Fibroblast of skin of right biceps (primary cell): ENCODE results near the gene UBE3B.
A peak's percentile ranks its signal among the peaks of the same experiment; 100 is the strongest.
"Not testable (repeated sequence)": the region's sequence is repeated elsewhere in the genome, so short reads cannot be mapped to it uniquely, and the experiment has no call there.

Source experiments
- DNase-seq: peaks from one replicate; pipeline ENCODE4 v3.0.0-alpha.2; 2013

Gene UBE3B, protein sequence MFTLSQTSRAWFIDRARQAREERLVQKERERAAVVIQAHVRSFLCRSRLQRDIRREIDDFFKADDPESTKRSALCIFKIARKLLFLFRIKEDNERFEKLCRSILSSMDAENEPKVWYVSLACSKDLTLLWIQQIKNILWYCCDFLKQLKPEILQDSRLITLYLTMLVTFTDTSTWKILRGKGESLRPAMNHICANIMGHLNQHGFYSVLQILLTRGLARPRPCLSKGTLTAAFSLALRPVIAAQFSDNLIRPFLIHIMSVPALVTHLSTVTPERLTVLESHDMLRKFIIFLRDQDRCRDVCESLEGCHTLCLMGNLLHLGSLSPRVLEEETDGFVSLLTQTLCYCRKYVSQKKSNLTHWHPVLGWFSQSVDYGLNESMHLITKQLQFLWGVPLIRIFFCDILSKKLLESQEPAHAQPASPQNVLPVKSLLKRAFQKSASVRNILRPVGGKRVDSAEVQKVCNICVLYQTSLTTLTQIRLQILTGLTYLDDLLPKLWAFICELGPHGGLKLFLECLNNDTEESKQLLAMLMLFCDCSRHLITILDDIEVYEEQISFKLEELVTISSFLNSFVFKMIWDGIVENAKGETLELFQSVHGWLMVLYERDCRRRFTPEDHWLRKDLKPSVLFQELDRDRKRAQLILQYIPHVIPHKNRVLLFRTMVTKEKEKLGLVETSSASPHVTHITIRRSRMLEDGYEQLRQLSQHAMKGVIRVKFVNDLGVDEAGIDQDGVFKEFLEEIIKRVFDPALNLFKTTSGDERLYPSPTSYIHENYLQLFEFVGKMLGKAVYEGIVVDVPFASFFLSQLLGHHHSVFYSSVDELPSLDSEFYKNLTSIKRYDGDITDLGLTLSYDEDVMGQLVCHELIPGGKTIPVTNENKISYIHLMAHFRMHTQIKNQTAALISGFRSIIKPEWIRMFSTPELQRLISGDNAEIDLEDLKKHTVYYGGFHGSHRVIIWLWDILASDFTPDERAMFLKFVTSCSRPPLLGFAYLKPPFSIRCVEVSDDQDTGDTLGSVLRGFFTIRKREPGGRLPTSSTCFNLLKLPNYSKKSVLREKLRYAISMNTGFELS

DNA sequence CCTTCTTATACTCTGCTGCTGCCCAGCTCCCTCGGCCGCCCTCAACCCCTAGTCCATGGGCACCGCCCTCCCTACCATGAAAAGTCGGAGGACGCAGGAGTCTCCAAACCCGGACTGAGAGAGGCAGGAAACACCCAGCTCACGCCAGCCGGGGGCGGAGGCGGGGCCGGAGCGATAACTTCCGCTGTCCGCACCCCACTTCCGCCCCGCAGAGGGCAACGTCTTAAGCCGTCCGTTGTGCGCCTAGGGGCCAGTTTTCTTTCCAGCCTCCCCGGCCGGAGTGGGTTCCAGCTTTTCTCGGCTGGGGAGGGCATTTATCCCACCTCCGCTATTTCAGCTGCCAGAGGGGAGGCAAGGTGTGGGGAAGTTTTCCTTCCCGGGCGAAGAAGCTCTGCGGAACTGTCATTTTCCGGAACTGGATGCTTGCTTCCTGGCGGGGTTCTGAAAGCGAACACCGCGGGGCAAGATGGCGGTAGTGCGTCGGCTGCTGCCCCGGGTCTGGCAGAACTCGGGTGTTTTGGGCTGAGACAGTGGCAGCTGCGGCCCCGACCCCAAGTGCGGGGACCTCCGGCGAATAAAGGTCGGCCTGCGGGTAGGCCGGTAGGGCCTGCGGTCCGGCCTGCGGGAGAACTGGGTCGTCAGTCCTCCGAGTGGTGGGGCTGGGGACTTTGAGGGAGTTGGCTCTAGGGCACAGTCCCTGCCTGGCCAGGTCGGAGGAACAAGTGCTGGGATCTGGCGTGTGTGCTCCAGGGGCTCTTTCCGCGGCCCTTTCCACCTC is at the start of gene UBE3B, which contains the start of gene KCTD10:
UBE3B (plus strand) TSS at position 450 of the 778 bp plus-strand sequence. CDS start 5,918 bp downstream, outside the sequence.
KCTD10 (minus strand) TSS at position 116 of the 778 bp plus-strand sequence; CDS start at position 78, 38 bp downstream.
- DNase-seq: peak; percentile 91

DNA sequence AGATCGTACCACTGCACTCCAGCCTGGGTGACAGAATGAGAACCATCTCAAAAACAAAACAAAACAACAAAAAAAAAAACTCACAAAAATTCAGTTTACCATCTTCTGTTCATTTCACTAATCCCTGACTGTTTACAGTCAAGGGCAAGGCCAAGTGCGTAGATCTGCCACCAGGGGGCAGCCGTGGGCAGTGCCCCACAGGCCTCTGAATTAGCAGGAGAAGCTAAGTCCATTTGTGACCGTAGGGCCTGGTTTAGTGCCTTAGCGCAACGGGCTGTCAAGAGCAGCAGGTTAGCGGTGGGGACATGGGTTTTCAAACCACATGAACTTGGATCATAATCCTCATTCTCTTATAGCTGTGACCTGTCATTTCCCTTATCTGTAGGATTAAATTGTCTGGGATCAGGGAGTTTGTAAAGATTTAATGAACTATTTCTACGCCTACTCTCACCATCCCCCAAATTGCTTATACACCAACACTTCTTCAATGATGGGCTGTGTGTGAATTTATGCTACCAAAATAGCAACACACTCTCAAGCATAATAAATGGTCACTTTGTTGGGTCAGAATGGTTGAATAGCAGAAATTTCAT is 49.3 kb upstream of the UBE3B start:
- DNase-seq: peak; percentile 69

- not testable (repeated sequence) for DNase-seq
Measured at GRCh38 chr12:109428804-109429203, 48.6 kb upstream of the UBE3B start.

DNA sequence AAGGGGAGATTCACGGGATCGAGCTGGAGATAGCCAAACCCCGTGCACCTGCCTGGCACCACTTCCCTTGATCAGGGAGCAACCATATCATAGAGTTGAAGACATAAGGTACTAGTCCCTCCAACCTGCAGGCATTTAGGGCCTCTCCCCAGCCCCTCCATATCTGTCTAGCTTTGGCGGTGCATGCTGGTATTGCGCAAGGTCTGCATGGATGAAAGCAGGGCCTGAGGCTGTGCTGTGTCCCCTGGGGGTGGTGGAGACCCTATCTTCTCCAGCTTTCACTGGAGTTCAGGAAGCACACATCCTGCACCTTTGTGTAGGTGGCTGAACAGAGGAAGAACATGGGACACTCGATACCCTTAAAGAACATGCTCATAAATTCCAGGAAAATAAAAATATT is 47.2 kb upstream of the UBE3B start:
- DNase-seq: no peak

- no peak for DNase-seq
Measured at GRCh38 chr12:109432431-109432830, 45.0 kb upstream of the UBE3B start.

GRCh38 chr12:109432842-109433304 is 44.6 kb upstream of the UBE3B start:
- DNase-seq: peak; percentile 69

DNA sequence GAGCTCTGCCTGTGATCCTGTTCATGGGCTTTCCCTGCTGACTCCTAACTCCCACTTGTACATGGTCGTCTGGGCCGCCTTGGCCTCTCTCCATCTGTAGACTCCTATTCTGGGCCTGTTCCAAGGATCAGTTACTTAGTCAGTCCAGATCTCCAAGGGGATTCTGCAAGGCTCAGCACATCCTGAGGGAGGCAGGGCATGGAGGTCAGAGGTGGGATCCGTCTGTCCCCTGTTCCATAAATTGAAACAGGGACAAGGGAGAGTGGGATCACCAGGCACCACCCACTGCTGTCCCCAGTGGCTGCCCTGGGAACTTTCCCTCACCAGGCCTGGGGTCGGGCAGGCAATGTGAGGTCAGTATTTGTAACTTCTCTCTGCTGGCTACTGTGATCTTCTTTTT is 43.8 kb upstream of the UBE3B start:
- DNase-seq: no peak

- no peak for DNase-seq
Measured at GRCh38 chr12:109434582-109434981, 42.9 kb upstream of the UBE3B start.

GRCh38 chr12:109435428-109436187 is 41.8 kb upstream of the UBE3B start:
- no peak for DNase-seq

GRCh38 chr12:109436188-109436560 is 41.3 kb upstream of the UBE3B start:
- DNase-seq: peak; percentile 43

DNA sequence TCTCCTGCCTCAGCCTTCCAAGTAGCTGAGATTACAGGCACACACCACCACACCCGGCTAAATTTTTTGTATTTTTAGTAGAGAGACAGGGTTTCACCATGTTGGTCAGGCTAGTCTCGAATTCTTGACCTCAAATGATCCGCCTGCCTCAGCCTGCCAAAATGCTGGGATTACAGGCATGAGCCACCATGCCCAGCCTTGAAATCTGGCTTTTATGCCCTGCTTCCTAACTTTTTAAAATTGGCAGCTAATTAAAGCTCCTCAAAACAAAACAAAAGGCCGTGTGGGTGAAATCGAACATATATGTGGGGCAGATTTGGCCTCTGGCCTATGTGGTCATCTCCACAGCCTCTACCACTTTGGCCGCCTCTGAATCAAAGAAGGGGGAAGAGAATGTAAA is 38.3 kb upstream of the UBE3B start:
- no peak for DNase-seq

- DNase-seq: not testable (repeated sequence)
Measured at GRCh38 chr12:109439951-109440350, 37.5 kb upstream of the UBE3B start.

DNA sequence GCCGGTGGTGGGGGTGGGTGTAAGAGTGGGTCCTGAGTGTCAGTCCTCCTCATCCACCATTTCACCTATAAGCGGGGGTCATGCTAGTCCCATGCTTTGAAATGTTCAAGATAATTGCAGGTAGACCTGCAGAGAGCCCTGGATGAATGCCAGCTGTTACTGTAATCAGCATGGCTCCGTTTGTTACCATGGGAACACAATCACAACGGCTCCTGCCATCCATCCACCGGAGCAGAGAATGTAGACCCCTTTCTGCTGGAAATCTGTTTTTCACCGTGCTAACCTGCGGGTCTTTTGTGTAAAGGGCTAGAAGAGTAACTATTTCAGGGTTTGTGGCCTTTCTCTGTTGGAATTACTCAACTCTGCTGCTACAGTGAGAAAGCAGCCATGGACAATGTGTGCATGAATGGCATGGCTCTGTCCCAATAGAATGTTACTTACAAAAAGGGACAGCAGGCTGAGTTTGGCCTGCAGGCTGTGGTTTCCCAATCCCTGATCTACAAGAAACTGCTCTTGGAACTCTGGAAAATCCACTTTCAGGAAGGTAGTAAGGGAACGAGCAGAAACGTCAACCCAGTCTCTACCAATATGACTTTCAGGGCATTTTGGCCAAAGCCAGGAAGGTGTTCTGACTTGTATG is 36.5 kb upstream of the UBE3B start:
- DNase-seq: no peak

DNA sequence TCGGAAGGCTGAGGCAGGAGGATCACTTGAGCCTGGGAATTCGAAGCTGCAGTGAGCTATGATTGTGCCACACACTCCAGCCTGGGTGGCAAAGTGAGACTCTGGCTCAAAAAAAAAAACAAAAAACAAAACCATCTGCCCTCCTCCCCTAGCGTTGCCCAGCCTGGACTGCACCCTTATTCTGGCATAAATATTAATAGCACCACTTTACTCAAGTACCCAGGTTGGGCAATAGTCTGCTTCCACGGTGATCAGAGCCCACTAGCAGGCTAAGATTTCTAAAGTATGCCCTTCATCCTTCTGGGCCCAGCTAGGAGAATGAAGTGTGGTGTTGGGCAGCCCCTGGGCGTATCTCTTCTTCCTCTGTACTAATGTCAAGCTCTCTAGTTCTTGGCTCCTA is 33.6 kb upstream of the UBE3B start:
- DNase-seq: no peak

DNA sequence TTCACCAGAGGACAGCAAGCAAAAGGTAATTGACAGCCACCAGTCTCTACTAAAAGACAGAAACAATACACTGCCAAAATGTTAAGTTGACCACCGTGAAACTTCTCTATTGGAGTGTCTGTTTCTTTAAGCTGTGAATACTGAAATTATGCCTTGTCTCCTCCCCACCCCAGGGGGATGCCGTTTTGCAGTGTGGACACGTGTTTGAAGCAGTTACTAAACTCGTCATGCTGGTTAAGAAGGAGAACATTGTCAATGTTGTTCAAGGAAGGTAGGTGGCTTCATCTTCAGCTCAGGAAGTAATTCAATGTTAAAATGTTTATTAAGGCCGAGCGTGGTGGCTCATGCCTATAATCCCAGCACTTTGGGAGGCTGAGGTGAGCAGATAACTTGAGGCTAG is 33.2 kb upstream of the UBE3B start:
- no peak for DNase-seq

DNA sequence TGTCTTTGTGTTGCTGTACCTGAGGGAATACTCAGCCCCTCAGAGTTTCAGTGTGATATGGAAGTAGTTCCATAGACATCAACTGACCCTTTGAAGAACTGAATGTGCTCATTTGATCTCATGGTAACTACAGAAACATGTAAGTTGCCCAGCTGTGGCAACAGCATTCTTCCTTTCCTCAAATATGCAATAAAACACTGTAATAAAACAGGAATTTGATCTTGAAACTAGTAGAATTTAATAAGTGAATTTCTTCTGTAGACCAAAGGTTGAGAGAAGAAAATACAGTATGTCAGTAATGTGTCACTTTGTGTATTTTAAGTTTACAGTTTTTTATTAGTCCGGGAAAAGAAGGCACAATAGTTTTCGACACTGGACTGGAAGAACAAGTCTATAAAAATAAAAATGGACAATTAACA is 32.2 kb upstream of the UBE3B start:
- DNase-seq: no peak

DNA sequence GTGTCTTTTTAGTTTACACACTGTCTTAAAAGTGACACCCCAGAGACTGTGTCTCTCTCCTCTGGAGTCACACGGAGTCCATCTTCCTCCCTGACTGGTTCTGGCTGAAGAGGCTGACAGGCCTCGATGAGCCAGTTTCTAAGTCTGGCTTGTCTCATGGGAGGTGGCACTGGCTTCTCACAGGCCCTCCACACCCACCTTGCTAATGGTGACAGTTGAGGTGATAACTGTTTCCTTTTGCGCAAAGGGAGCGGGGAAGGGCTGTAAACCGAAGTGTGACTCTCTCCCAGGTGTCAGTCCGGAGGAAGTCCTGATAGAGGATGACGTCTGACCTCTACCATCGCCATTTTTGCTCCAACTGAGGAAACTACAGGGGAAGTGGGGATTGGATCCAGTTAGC is 30.6 kb upstream of the UBE3B start:
- DNase-seq: no peak

DNA sequence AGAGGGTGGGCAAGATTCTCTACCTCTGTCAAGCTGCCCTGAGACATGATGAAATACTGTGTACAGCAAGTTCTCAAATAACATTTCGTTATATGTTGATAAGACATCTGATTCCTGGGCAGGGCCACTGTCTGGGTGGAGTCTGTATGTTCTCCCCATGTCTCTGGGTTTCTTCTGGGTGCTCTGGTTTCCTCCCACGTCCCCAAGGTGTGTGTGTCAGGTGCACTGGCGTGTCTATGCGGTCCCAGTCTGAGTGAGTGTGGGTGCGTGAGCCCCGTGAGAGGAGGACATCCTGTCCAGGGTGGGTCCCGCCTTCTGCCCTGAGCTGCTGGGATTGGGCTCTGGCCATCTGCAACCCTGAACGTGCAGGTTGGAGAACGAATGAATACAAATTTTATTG is 30.0 kb upstream of the UBE3B start:
- no peak for DNase-seq

DNA sequence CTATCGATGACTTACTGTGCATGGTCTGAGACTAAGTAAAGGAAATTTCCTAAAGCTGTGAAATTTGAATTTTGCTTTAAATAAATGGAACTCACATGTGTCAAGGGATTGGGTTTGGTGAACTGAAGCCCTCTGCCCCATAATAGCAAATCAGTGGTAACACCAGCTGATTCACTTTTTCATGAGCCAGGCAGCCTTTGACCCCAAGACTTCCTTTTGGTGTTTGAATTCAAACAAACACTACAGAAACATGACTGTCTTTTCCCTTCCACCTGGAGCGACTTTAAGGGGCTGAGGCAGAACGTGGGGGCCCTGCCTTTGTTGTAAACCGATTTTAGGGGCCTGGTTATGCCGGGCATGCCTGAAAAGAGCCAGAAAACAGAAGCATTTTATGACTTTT is 29.2 kb upstream of the UBE3B start:
- no peak for DNase-seq

DNA sequence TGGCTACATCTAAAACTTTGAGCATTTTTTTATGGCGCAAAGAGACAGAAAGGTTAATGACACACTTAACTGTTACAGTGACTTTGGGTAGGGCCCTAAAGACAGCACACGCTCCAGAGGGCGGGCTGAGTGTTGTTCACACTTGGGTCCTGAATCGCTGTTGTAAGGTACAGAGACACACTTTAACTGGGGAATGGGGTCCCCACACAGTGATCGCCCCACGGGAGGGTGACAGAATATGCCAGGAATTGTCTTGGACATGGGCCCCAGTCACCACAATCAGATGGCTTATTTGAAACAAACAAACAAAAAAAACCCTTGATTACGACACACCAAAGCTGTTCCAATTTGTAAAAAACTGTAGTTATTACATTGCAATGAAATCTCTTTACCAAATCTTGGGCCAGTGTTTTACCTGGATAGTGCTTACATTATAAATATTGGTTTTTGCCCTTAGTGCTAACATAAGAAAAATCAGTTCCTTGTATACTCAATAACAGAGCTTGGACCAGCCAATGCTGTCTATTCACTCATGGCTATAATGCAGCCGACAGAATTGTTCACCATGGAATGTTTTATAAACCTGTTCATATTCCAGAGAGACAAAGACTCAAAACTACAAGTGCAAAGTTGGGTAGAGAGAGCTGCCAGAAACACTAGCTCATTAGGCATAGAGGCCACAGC is 28.6 kb upstream of the UBE3B start:
- no peak for DNase-seq
